Stimulated activated CD8-positive, alpha-beta memory T cell treated with anti-CD3 and anti-CD28 coated beads, Interleukin-15, amount 100 ng/mL, for 1 hour (primary cell): ENCODE data around the gene CRY2.
"Not testable (repeated sequence)": the region's sequence is repeated elsewhere in the genome, so short reads cannot be mapped to it uniquely, and the experiment has no call there.

ENCODE experiments used
- DNase-seq: peaks from one replicate; pipeline ENCODE4 v3.0.0-alpha.2; 2020; ENCODE audit warnings: low read depth

Gene CRY2

GRCh38 chr11:45899448-45900174, 52.3 kb downstream of the CRY2 start:
- peak; percentile 27 for DNase-seq

- DNase-seq = not testable (repeated sequence)
These were observed 53.0 kb downstream of the CRY2 start for GRCh38 chr11:45900175-45900800.

- no peak for DNase-seq
These were observed 53.8 kb downstream of the CRY2 start for GRCh38 chr11:45900916-45901617.

DNA sequence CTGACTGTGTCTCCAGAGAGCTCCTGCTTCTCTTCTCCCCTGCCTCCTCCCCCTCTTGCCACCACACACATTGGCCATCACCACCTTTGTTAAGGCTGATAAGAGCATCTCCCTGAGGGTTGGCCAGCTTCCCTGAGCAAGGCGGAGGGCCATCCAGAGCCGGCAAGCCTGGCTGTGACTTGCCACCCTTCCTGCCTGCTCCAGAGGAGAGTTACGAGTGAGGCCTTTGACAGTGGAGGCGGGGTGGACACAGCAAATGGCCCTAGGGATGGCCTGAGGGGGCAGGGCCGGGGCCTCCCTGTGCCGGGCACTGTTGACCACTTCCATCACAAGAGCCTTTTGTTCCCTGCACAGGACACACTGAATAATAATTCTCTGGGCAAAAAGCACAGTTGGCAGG, 54.4 kb downstream of the CRY2 start:
- DNase-seq = no peak

DNA sequence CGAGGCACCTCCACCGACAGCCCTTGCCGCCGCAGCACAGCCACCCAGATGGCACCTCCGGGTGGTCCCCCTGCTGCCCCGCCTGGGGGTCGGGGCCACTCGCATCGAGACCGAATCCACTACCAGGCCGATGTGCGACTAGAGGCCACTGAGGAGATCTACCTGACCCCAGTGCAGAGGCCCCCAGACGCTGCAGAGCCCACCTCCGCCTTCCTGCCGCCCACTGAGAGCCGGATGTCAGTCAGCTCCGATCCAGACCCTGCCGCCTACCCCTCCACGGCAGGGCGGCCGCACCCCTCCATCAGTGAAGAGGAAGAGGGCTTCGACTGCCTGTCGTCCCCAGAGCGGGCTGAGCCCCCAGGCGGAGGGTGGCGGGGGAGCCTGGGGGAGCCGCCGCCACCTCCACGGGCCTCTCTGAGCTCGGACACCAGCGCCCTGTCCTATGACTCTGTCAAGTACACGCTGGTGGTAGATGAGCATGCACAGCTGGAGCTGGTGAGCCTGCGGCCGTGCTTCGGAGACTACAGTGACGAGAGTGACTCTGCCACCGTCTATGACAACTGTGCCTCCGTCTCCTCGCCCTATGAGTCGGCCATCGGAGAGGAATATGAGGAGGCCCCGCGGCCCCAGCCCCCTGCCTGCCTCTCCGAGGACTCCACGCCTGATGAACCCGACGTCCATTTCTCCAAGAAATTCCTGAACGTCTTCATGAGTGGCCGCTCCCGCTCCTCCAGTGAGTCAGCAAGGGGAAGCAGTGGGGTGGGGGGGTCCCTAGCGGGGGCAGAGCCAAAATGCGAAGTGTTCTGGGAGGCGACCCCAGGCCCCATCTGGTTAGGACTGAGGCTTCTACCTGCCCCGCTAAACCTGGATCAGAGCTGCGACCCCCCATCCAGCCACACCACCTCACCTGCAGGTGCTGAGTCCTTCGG, 55.4 kb downstream of the CRY2 start:
- DNase-seq = no peak

DNA sequence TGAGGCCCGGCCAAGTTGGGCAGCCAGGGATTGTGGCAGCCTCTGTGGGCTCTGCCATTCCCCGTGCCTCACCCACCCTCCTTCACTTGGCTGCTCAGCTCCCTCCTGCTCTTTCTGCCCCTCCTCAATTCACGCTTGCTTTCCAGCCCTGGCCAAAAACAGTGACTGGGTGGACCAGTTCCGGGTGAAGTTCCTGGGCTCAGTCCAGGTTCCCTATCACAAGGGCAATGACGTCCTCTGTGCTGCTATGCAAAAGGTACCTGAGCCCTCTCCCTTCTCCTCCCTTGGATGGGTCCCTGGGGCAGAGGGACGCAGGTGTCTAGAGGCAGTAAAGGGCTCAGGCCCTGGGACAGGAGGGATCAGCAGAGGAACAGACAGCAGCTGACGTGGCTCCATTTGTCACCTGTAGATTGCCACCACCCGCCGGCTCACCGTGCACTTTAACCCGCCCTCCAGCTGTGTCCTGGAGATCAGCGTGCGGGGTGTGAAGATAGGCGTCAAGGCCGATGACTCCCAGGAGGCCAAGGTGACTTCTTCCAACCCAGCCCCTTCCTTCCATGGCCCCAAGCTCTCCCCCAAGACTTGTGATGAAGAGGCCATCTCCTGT, 57.1 kb downstream of the CRY2 start:
- no peak for DNase-seq

DNA sequence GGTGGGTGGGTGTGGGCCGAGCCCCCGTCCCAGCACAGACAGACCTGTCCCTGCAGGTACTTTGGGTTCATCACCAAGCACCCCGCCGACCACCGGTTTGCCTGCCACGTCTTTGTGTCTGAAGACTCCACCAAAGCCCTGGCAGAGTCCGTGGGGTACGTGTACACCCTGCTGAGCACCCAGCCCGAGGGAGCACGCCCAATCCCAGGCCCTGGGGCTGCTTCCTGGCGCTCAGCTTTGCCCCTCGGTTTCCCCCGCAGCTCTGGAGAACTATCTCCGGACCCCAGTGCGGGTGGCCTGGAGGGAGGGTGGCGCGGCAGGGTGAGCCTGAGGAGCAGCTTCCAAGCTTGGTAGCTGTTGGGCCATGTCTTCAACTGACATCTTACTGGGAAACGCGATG, 57.8 kb downstream of the CRY2 start:
- no peak for DNase-seq

- not testable (repeated sequence) for DNase-seq
These were observed 58.3 kb downstream of the CRY2 start for GRCh38 chr11:45905576-45905975.

DNA sequence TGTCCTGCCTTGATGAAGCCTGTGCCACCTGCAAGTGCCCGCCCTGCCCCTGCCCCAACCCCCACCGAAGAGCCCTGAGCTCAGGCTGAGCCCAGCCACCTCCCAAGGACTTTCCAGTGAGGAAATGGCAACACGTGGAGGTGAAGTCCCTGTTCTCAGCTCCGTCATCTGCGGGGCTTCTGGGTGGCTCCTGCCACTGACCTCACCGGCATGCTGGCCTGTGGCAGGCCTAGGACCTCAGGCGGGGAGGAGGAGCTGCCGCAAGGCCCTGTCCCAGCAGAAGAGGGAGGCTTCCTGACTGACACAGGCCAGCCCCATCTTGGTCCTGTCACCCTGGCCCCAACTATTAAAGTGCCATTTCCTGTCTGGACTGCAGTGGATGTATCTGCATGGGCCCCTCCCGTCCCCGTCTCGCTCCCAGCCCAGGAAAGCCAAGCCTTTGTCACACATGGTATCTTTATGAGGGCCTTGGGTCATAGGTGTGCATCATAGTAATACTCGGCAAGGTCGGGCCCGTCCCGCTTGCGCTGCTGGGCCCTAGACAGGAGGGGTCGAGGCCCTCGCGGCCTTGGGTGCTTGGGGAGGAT, 58.9 kb downstream of the CRY2 start:
- DNase-seq = no peak

GRCh38 chr11:45906965-45907611, 59.8 kb downstream of the CRY2 start, which contains the start of gene FREY1:
Gene FREY1 (minus strand): TSS chr11:45907271. CDS start chr11:45907245, 26 bp downstream.
- DNase-seq = no peak

DNA sequence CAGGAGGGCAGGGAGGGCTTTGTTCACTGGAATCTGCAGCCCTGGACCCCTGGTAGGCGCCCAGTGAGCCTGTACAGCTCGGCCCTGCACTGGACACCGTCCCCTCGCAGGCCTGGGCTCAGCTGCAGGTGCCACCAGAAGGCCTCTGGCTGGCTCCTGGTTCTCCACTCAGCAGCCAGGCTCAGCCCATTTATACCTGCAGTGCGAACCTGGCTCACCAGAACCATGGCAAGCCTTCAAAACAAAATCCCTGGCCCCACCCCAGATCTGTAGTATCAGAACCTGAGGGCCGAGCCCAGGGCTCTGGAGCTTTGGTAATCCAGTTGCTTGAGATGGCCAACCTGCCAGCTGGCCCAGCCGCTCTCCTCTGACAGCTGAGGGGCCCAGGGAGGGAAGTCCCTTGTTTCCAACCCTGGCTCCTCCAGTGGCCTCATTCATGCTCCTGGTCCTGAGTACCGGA, 60.7 kb downstream of the CRY2 start:
- DNase-seq = no peak

- DNase-seq = no peak
These were observed 62.6 kb downstream of the CRY2 start for GRCh38 chr11:45909594-45910475.

- no peak for DNase-seq
These were observed 63.3 kb downstream of the CRY2 start for GRCh38 chr11:45910623-45911022.

DNA sequence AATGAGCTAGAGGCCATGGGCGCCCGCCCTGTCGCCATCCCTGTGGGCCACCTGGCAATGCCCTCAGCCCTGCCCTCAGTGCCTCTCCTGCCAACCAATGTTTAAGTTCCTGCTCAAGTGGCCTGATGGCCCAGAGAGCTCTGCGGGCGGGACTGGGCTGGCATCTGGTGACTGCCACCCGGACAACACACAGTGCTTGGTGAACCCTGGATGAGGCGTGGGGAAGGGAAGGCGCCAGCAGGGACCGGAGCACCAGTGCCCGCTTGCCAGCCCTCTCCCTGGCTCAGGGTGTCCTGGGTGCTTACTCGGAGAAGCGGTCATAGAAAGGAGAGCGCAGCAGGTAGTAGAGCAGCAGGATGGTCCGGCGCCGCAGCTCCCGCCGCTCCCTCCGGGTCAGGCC, 66.2 kb downstream of the CRY2 start:
- DNase-seq = no peak

DNA sequence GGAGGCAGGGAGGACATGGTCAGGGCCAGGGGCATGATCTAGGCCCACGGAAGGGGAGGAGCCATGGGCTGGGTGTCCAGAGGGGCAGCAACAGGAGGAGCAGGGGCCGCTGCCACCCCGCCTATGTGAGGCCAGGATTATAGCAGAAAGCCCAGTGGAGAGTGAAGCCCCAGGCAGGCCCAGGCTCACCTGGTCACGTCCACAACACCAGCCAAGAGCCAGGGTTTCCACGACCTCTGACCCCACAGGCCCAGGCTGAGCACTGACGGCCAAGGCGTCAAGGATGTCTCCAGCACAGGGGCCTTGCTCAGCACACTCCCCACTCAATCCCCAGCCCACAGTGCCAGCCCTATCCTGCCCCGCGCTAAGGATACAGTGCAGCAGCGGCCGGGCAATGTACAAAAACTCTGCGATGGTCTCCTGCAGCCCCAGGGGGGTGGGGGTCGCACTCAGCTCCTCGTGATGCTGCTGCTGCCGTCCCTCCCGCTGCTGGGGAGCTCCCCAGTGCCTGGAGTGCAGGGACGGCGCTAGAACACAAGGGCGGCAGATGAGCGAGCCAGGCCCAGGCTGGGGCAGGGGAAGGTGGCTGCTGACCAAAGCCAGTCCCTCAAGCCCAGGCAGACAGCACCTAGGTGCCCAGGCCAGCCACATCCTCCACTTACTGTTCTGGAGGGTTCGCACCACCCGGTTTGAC, 66.8 kb downstream of the CRY2 start:
- DNase-seq = no peak

DNA sequence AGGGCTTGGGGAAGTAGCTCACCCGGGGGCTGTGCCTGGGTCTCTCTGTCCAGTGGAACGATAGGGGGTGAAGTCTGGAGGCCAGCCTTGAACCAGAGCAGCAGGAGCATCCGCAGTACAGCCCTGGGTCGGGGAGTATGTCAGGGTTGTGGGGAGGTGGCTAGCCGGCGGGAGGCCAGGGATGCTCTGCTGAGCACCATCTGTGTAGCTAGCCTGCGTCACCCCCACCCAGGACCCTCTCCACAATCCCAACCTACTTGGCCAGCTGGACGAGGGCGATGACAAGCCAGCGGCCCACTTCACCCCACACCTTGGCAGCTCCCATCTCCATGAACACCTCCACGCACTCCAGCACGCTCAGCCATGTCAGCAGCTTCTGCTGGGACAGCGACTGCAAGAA, 68.2 kb downstream of the CRY2 start:
- no peak for DNase-seq

DNA sequence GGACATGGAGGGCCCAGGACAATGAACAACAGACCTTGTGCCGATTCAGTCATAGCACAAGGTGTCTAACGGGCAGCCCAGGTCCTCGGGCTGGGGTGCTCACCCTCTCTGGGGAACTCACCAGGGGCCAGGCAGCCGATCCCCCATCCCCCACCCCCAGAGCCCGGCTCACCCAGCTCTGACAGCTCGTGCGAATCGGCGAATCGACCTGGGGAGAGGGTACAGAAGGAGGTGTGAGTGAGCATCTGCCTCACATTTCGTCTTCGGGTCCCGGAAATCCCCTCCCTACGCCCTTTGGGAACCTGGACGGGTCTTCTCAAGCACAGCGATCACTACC, 70.0 kb downstream of the CRY2 start:
- DNase-seq = no peak

GRCh38 chr11:45917623-45918330, 70.5 kb downstream of the CRY2 start, which contains the start of gene PEX16:
Gene PEX16 (minus strand): TSS chr11:45917877. CDS start chr11:45917811, 66 bp downstream.
- peak; percentile 84 for DNase-seq
